ENCODE data around the gene OSBPL6.
"Not testable (repeated sequence)": the region's sequence is repeated elsewhere in the genome, so short reads cannot be mapped to it uniquely, and the experiment has no call there.

The OSBPL6 gene

DNA sequence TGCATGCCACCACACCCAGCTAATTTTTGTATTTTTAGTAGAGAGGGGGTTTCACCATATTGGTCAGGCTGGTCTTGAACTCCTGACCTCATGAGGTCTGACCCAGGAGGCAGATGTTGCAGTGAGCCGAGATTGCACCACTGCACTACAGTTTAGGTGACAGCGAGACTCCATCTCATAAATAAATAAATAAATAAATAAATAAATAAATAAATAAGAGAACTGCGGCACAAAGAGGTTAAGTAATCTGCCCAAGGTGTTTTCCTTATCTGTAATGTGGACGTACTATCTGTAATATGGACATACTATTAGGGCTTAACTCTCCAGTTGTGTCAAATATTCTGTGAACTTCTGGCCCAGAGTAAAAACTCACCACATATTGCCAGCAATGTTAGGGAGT is 4.1 kb downstream of the OSBPL6 start:
- not testable (repeated sequence) for DNase-seq (ENCODE audit: low spot score)

DNA sequence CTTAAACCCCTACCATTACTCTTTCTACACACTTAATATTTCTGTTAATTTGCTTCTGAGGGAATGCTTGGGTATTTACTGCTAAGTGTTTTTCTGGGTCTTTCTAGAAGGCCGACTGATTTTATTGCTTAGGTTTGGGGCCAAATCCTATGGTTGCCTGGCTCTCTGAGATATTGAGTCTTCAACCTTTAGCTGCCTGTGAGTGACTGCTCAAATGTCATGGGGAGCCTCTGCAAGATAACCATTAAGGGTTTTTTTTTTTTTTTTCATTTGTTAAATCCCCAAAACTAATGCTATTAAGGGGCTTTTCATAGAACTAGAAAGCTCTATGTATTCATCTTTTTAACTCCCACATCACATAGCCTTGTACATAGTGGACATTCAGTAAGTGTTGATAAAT is 5.0 kb downstream of the OSBPL6 start:
- DNase-seq (ENCODE audit: low spot score), result no peak

DNA sequence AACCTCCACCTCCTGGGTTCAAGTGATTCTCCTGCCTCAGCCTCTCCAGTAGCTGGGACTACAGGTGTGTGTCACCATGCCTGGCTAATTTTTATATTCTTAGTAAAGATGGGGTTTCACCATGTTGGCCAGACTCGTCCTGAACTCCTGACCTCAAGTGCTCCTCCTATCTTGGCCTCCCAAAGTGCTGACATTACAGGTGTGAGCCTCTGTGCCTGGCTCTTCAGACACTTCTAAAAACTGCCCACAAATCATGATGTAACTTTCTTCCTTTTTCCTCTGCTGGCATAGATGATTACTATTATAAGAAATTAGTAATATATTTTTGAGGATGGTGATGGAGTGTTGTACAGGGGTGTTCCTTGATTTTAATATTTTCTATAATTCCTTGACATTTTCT is 6.0 kb downstream of the OSBPL6 start:
- DNase-seq (ENCODE audit: low spot score), result no peak

DNA sequence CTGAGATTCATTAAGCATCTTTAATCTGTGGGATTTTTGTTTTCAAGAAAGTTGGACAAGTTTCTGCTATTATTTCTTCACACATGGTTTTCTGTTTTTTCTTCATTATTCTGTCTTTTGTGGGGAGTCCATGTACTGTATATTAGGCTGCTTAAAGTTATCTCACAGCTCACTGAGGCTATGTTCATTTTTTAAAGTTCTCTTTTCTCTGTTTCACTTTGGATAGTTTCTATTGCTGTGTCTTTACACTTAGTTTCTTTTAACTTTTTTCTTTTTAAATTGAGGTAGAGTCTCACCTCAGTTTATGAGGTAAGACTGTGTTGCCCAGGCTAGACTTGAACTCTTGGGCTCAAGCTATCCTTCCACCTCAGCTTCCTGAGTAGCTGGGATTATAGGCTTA is 8.6 kb downstream of the OSBPL6 start:
- DNase-seq (ENCODE audit: low spot score), result no peak

DNA sequence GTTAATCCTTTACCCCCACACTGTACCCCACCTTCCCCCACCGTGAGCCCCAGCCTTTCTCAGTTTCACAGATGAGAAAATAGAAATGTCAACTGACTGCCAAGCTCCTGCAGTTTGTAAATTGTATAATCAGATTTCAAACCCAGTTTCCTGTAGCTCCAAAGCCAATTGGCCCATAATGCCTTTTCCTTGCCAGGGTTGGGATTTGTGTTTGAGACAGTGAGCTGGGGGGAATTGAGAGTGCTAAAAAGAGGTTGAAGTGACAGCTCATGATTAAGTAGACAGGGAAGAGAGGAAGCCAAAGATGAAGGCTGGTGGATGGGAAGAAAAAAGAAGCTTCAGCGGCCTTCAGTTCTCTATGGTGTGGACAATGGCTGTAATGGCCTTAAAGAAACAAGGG is 10.7 kb downstream of the OSBPL6 start:
- DNase-seq (ENCODE audit: low spot score), result no peak

DNA sequence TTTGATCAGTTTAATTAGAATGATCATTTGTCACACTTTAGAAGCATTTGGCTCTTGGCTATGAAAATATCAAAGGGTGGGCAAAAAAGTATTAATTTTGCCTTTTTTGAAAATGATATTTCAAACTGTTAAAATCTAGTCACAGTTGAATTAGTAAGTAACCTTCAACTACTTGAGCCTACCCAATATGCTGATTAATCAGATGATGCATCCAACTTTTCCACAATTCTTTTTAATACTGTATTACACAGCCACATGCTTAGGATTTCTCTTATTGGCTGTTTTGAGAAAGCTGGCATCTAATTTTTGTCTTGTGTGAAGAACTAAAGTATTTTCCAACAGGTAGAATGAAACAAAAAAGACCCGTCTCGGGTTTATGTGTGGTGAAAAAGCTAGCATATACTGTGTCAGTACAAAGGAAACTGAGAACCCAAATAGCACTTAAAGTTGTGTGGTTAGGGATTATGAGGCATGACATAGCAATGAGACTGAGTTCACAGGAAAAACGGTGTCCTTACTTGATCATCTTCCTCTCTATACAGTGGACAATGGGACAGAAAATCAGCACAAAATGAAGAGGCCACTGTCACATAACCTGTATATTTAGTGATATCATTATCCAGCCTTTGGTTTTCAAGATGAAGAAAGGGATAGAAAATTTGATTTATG is 11.7 kb downstream of the OSBPL6 start:
- no peak for DNase-seq (ENCODE audit: low spot score)

DNA sequence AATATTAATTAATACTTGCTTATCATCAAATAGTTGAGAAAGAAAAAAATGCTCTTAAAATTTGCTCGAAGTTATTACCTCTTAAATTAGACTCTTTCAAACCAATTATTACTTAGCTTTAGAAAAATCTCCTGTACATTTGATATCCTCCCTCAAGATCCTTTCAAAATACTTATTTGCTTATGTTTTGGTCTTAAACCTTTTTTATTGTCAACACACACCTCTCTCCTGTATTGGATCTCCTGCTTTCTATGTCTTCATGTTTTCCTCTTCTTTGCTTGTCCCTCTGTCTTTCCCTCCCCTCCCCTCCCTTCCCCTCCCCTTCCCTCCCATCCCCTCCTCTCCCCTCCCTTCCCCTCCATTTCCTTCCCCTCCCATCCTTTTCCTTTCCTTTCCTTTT is 14.0 kb downstream of the OSBPL6 start:
- DNase-seq (ENCODE audit: low spot score), result no peak

DNA sequence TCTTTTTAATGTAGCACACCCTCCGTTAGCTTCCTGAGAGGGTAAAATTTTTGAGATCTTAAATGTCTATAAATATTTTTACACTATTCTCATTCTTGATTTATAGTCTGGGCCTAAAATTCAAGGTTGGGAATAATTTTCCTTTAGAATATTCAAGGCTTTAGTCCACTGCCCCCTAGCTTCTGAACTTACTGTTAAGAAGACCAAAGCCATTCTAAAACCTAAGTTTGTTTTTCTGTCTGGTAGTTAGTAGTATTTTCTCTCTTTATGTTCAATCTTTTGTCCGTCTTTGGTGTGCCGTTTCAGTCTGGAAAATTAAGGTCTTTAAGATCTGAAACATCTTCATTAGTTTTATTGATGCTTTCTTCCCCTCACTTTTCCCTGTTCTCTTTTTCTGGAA is 14.5 kb downstream of the OSBPL6 start:
- no peak for DNase-seq (ENCODE audit: low spot score)

DNA sequence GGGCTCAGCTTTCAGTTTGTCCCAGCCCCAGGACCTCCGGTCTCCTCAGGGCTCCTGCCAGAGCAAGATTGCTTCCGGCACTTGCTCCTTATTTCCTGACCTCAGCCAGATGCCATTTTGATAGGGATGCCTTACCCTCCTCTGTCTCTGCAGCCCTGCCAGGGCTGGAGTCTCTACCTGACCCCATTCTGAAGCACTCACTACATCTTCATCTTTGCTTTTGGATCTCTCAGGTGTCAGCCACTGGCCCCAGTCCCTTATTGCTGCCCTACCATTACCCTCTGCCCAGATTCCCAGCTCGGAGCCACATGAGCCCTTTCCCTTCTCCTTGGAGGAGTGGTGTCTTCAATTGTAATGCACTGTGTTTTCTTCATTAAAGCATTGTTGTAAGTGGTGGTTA is 17.1 kb downstream of the OSBPL6 start:
- no peak for DNase-seq (ENCODE audit: low spot score)

DNA sequence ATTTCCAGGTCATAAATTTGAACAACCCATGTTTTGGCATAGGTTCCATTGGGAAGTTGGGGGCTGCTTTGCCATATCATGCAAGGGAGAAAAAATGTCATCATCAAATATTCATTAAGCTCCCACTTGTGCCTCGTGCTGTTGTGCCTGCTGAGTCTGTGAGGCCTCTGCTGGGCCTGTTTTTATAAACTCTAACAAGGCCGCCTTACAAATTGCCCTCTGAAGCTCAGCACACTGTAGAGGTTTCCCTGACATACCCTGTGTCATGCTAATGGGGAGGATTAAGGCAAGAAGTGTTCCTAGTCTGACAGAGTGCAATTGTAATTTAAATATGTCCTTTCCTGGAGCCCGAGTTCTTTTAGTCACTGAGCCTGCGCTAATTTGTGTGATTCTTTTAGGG is 17.6 kb downstream of the OSBPL6 start:
- peak; percentile 43 for DNase-seq (ENCODE audit: low spot score)

DNA sequence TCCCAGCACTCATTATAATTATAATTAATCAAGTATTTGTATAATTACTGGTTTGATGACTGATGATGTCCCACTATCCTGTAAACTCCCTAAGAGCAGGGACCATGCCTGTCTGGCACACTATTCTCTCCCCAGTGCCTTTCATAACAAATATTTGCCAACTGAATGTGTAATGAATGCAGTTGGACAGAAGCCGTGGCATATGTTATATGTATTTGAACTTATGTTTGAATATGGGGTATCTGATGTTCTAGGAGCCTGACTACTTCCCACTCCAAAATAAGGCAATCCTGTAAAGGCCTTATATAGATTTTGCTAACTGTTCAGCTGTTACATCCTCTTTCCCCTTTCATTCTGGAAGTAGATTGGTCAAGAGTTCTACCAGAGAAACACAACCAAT is 19.7 kb downstream of the OSBPL6 start:
- DNase-seq (ENCODE audit: low spot score), result no peak

DNA sequence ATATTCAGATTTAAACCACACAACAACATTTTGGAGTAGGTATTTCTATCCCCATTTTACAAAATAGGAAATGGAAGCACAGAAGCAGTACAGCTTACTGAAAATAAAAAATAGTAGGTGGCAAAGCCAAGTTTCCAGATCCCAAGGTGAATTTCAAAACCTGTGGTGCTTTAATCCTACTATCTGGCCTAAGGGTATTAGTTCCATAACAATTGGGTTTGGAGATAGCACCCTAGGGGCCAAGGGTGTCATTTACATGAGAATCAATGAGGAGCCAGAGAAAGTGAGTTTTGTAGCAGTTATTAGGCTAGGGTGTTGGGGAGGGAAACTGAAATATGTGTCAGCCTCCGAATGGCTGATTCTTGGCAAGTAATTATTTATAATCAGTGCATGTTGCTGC is 24.9 kb downstream of the OSBPL6 start:
- no peak for DNase-seq (ENCODE audit: low spot score)

DNA sequence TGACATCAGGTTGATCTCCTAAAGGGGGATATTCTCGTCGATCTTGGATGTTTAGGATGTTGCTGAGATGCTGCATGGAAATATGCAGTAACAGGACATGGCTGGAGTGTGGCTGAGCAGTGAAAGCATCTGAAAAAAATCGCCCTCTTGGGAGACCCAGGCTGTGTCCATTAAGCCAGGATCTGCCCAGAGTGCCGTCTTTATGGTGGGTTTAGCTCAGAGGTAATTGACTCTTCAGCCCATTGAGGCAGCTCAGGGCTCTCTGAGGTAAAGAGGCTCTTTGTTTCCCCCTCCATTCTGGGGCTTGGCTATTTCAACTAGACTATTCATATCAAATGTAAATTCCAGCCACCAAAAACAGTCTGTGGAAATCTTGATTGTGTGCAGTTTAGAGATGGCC is 26.5 kb downstream of the OSBPL6 start:
- no peak for DNase-seq (ENCODE audit: low spot score)

DNA sequence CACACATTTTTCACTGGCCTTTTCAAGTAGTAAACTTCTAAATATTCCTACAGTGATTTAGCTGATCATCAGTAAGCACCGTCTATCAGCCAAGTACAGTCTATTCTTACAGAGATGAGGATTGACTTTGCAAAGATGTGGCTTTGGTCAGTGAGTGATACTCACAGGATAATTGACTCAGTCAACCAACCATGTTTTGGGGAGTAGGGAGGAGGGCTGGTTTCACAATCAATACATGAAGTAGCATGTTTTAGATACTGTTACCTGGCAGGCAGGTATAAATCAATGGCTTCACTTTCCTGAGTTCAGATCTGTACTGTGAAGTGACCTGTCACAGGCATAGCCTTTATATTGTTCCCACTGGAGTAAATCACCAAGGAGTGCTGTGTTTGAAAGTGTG is 27.2 kb downstream of the OSBPL6 start:
- DNase-seq (ENCODE audit: low spot score), result no peak

DNA sequence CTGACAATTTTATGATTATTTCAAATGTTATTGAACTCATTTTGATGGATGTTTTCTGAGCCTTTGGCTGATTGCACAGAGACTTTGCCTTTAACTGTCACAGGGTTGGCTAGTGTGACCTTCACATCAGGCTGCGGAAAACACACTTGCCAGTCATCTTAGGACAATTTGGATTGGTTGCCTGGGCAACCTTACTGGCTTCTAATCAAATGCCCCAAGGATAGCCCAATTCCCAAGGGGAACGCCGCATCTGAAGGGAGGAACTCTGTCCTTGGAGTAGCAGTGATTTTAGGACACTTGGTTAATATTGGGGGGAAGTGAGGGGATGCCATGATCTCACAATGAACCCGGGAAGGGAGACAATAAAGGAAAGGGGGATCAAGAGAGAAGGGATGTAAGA is 29.5 kb downstream of the OSBPL6 start:
- DNase-seq (ENCODE audit: low spot score), result no peak

DNA sequence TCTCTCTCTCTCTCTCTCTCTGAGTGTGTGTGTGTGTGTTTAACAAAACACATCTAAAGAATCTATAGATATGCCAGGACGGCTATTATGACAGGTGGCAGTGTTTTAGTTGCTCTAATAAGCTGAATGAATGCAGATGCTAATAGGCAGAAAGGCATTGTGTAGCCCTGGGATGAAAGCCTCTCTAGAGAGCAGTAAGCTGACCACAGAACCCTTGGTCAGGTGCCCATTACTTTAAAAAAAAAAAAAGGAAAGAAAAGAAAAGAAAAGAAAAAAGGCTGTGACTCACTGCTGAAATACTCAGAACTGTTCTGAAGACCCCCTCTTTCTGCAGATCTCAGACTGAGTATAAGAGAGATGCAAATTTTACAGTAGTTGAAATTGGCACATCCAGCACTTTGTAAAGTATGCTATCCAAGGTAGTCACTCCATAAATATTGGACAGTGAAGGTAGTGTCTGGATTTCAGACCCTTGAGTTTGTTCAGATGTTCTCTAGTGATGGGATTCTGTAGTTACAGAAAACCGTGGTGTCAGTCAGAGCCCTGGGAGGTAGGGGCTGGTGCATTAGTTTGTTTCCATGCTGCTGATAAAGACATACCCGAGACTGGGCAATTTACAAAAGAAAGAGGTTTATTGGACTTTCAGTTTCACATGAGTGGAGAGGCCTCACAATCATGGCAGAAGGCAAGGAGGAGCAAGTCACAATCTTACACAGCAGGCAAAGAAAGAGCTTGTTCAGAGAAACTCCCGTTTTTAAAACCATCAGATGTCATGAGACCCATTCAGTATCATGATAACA is 30.9 kb downstream of the OSBPL6 start:
- DNase-seq (ENCODE audit: low spot score), result no peak

DNA sequence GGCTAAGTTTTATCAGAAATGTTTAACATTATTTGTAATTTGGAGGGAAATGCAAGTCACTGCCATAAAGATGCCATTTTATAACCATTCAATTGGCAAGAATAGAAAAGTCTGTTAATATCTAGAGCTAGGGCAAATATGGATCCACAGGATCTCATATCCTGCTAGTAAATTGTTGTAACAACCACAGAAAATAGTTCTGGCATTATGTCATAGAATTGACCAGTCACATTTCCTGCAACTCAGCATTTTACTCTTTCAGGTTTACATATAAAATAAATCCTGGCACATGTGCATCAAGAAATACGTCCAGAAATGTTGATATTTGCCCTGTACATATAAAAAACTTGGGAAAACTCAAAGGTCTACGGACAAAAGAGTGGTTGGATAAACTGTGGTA is 32.9 kb downstream of the OSBPL6 start:
- DNase-seq (ENCODE audit: low spot score), result no peak

DNA sequence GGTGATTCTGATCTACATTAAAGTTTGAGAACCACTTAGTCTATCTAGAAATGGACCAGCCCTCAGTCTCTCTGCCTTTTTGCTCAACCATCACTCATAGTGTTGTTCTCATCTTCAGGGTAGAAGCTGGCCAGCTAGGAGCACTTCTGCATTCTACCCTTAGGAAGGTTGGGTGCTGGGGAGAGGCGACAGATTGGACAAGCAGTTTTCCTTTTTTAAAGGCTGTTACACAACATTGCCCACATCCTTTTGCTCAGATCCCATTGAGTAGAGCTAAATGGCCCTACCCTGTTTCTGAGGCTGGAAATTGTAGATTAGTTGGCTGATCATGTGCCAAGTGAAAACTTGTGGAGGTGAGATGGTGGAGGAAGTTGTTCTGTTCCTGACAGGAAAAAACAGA is 35.6 kb downstream of the OSBPL6 start:
- no peak for DNase-seq (ENCODE audit: low spot score)

DNA sequence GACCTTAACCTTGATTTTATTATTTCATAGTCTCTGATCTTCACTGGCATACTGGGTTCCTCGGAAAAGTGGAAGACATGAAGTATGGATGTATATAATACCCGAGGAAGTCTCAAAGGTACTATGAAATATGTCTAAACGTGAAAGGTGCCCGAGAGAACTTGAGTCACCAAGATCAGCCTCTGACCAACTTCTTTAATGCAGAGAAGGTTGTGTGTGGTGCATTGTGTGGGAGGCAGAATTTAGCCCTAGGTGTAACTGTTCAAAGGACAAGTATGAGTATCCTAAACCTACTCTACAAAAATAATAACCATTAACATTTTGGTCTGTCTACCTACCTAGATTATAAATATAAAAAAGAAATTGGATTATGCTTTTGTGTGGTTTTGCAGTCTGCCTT is 36.1 kb downstream of the OSBPL6 start:
- DNase-seq (ENCODE audit: low spot score), result no peak

DNA sequence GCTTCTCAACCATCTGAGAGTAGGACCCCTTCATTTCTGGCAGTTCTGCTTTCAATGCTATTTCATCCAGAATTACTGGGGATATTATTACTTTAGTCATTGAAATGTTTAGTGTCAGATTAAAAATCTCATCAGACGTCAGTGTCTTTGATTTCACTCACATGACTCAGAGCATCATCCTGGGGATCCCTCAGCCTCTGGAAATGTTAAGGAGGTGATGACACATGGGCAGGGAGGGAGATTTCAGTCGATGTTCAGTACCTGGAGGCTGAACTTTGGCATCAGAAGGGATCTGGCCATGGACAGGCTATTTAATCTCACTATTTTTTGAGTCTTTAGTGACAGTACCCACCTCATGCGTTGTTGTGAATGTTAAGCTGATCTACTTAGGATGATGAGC is 39.1 kb downstream of the OSBPL6 start:
- DNase-seq (ENCODE audit: low spot score), result peak; percentile 48

DNA sequence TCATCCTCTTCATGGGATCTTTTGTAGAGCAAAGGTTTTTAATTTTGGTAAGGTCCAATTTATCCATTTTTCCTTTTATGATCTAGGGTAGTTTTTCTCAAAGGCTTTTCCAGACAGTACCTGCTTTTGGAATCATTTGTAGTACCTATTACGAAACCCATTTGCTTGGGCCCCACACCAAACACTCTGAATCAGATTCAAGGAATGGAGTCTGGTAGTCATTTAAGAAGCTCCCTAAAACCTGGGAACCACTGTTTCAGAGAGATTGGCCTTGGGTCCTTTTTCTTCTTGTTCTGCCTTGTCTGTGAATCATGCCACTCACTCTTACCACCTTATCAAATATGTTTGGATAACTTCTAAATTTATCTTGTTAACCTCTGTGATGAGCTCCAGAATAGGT is 40.3 kb downstream of the OSBPL6 start:
- DNase-seq (ENCODE audit: low spot score), result no peak

DNA sequence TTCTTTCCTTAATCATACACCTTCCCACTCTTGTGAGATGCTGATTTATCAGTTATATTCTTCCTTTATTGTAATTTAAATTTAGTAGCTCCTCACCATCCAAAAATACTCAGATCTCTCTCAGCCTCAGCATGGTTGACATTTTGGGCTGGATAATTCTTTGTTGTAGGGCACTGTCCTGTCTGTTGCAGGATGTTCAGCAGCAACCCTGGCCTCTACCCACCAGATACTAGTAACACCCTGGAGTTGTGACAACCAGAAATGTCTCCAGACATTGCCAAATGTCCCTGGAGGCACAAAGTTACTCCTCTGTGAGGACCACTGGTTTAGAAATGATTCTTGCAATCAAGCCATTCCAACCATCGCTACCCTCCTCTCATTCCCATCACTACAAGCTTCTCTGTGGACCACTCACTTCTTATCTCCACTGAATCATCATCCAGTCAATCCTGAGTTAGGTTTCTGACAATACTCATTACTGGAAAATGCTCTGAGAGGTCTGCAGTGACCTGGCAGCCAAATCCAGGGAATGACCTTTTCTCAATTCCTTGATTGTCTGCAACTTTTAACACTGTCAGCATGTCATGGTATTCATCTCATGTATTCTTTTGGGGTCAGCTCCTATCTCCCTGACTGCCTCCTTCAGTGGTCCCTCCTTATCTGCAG is 43.3 kb downstream of the OSBPL6 start:
- no peak for DNase-seq (ENCODE audit: low spot score)

DNA sequence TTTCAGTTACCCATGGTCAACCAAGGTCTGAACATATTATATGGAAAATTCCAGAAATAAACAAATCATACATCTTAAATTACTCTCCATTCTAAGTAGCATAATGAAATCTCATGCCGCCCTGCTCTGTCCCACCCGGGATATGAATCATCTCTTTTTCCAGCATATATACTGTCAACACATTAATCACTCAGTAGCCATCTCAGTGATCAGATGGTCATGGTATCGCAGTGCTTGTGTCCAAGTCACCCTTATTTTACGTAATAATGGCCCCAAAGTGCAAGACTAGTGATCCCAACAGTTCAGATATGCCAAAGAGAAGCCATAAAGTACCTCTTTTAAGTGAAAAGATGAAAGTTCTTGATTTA is 43.8 kb downstream of the OSBPL6 start:
- no peak for DNase-seq (ENCODE audit: low spot score)

DNA sequence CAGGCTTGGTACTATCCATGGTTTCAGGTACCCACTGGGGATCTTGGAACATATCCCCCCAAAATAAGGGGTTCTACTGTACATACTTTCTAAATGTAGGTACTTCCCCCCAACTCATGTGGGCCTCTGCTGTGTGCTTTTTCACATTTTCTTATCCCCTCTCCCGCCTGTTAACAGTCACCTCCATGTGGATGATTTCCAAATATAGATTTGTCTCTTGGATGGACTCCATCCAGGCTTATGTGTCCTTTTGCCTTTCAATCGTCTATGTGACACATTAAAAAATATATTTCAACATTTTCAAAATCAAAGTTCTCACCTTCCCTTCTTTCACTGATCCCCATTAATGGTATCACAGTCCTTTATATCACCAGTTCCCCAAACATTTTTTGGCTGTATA is 44.4 kb downstream of the OSBPL6 start:
- DNase-seq (ENCODE audit: low spot score), result no peak
